ENCODE data around the gene FBP2.
"Not testable (repeated sequence)": the region's sequence is repeated elsewhere in the genome, so short reads cannot be mapped to it uniquely, and the experiment has no call there.

FBP2 gene

GRCh38 chr9:94606646-94607422 is 13.2 kb upstream of the FBP2 start:
- no peak for DNase-seq (ENCODE audit: low read depth)

- DNase-seq (ENCODE audit: low read depth) = peak; percentile 51
Measured at GRCh38 chr9:94603259-94604160, 9.9 kb upstream of the FBP2 start.

GRCh38 chr9:94602666-94603065 is 9.0 kb upstream of the FBP2 start:
- no peak for DNase-seq (ENCODE audit: low read depth)

- no peak for DNase-seq (ENCODE audit: low read depth)
Measured at GRCh38 chr9:94600715-94601114, 7.1 kb upstream of the FBP2 start.

GRCh38 chr9:94600258-94600657 is 6.6 kb upstream of the FBP2 start:
- DNase-seq (ENCODE audit: low read depth) = no peak

- no peak for DNase-seq (ENCODE audit: low read depth)
Measured at GRCh38 chr9:94599102-94599501, 5.5 kb upstream of the FBP2 start.

- DNase-seq (ENCODE audit: low read depth) = not testable (repeated sequence)
Measured at GRCh38 chr9:94592683-94593082, 941 bp downstream of the FBP2 start.

- no peak for DNase-seq (ENCODE audit: low read depth)
Measured at GRCh38 chr9:94591876-94592275, 1.7 kb downstream of the FBP2 start.

- DNase-seq (ENCODE audit: low read depth) = not testable (repeated sequence)
Measured at GRCh38 chr9:94591046-94591545, 2.5 kb downstream of the FBP2 start.

- no peak for DNase-seq (ENCODE audit: low read depth)
Measured at GRCh38 chr9:94588681-94589080, 4.9 kb downstream of the FBP2 start.

- DNase-seq (ENCODE audit: low read depth) = no peak
Measured at GRCh38 chr9:94586814-94587213, 6.8 kb downstream of the FBP2 start.

- no peak for DNase-seq (ENCODE audit: low read depth)
Measured at GRCh38 chr9:94586316-94586715, 7.3 kb downstream of the FBP2 start.

- DNase-seq (ENCODE audit: low read depth) = no peak
Measured at GRCh38 chr9:94584555-94584954, 9.1 kb downstream of the FBP2 start.

GRCh38 chr9:94581728-94582127 is 11.9 kb downstream of the FBP2 start:
- no peak for DNase-seq (ENCODE audit: low read depth)

- no peak for DNase-seq (ENCODE audit: low read depth)
Measured at GRCh38 chr9:94577571-94577970, 16.1 kb downstream of the FBP2 start.

- no peak for DNase-seq (ENCODE audit: low read depth)
Measured at GRCh38 chr9:94577036-94577435, 16.6 kb downstream of the FBP2 start.

- no peak for DNase-seq (ENCODE audit: low read depth)
Measured at GRCh38 chr9:94576131-94576530, 17.5 kb downstream of the FBP2 start.

GRCh38 chr9:94568972-94569712 is 24.5 kb downstream of the FBP2 start:
- DNase-seq (ENCODE audit: low read depth) = no peak

- DNase-seq (ENCODE audit: low read depth) = no peak
Measured at GRCh38 chr9:94568250-94568889, 25.3 kb downstream of the FBP2 start.

GRCh38 chr9:94567271-94567670 is 26.4 kb downstream of the FBP2 start:
- no peak for DNase-seq (ENCODE audit: low read depth)

GRCh38 chr9:94566550-94566949 is 27.1 kb downstream of the FBP2 start:
- DNase-seq (ENCODE audit: low read depth) = no peak

GRCh38 chr9:94564279-94564678 is 29.3 kb downstream of the FBP2 start:
- DNase-seq (ENCODE audit: low read depth) = not testable (repeated sequence)

All from T follicular helper cell (primary cell).